ENCODE measurements around the gene IRGQ.

IRGQ gene

DNA sequence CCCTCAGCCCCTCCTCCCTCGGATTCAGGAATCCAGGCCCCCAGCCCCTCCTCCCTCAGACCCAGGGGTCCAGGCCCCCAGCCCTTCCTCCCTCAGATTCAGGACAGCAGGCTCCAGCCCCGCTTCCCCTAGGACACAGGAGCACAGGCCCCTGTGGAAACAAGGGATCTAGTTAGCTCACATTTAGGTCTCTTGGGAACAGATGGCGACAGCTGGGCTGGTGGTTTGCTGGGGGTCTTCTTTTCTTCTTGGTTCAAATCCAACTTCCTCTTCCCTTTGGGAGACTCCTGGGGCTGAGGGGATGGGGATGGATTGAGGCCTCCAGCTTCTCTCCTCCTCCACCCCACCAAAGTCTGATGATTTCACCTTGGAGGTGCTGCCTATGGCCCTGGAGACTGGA, 43.3 kb downstream of the IRGQ start:
- TF ChIP-seq GATA3 (IDR thresholded peaks at IDR 0.05; ENCODE audit: low read depth, low read length) (no peak), GATA2 (IDR thresholded peaks at IDR 0.05; ENCODE audit: low read depth, low read length) (no peak)

DNA sequence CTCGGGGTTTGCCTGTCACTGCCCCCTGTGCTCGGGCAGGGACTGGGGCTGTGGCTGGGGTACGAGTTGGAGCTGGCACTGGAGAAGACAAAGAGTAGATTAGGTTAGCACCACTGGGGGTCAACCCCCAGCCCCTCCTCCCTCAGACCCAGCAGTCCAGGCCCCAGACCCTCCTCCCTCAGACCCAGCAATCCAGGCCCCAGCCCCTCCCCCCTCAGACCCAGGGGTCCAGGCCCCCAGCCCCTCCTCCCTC, 43.8 kb downstream of the IRGQ start:
- no peak for TF ChIP-seq GATA2 (IDR thresholded peaks at IDR 0.05; ENCODE audit: low read depth, low read length)
- TF ChIP-seq GATA3 (IDR thresholded peaks at IDR 0.05; ENCODE audit: low read depth, low read length) = no peak

DNA sequence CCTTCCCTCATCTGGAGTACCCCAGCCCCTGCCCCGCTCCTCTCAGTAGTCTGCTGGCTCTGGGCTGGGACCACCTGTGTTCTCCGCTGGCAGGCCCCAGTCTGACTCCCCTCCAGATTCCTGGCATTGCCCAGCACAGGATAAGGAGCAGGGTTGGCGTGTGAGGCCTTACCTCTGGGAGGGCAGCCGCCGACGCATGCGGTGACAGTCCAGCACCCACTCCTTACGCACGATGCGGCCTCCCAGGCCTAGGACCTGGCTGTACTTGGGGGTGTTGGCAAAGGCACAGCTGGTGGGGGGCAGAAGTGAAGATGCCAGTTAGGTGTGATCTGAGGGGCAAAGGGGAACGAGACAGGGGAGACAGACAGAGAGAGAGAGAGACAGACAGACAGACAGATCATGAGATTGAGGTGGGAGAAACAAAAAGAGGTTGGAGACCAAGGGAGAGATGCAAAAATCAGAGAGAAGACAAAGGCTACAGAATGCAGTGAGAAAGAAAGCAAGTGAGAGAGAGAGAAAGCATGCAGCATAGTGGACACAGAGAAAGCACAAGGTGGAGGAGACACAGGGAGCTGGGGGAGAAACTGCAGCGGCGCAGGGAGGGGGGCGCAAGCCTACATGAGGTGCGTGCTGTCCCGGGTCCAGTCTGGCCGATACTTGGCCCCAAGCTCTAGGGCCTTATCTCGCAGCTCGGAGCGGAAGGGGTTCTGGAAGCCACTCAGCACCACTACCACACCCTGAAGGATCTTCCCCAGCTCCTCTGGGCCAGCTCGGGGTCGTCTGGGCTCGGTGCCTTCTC, 44.3 kb downstream of the IRGQ start:
- no peak for TF ChIP-seq GATA3 (IDR thresholded peaks at IDR 0.05; ENCODE audit: low read depth, low read length)
- no peak for TF ChIP-seq GATA2 (IDR thresholded peaks at IDR 0.05; ENCODE audit: low read depth, low read length)

DNA sequence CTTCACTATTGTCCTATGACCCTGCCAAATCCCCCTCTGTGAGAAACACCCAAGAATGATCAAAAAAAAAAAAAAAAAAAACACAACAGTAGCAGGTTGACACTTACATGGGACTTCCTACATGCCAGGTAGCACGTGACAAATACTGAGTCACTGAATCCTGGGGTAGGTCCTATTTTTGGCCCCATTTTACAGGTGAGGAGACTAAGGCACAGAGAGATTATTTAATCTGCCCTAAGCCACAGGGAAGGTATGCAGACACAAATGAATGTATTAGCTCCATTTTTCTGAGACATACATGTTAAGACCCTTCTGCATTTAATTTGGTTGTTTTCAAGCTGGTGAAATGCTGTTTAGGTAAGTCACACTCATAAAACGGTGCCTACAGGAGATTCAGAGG, 47.2 kb downstream of the IRGQ start:
- TF ChIP-seq GATA2 (IDR thresholded peaks at IDR 0.05; ENCODE audit: low read depth, low read length) (no peak), GATA3 (IDR thresholded peaks at IDR 0.05; ENCODE audit: low read depth, low read length) (no peak)

DNA sequence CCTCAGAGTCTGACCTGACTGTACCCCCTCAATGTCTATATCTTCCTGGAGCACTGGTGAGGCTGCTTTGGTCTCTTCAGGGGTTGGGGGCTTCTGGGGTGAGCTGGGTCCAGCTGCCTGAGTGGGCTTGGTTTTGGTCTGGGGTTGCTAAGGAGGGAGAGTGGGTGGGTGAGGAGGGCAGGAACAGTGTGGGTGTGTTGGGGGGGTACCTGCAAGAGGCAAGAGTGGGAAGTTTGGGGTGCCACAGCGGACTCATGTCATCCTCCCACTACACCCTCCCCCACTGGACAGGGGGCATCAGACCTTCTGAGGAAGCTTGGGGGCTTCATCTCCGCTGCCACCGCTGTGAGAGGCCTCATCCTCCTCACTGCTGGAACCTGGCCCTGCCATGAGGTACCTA, 49.4 kb downstream of the IRGQ start:
- no peak for TF ChIP-seq GATA3 (IDR thresholded peaks at IDR 0.05; ENCODE audit: low read depth, low read length)
- no peak for TF ChIP-seq GATA2 (IDR thresholded peaks at IDR 0.05; ENCODE audit: low read depth, low read length)

DNA sequence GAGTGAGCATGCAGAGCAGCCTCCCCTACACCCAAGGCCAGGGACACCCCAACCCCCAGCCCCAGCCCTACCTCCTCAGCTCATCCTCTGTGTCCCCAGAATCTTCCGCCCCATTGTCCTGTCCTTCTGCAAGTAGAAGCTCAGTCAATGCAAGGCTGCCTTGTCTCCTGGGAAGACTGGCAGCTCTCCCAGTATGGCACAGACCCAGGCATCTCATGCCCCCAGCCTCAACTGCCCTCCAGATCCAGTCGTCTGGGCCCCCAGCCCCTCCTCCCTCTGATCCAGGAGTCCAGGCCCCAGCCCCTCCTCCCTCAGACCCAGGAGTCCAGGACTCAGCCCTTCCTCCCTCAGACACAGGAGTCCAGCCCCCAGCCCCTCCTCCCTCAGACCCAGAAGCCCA, 50.0 kb downstream of the IRGQ start:
- TF ChIP-seq GATA2 (IDR thresholded peaks at IDR 0.05; ENCODE audit: low read depth, low read length) = no peak
- TF ChIP-seq GATA3 (IDR thresholded peaks at IDR 0.05; ENCODE audit: low read depth, low read length) = no peak

DNA sequence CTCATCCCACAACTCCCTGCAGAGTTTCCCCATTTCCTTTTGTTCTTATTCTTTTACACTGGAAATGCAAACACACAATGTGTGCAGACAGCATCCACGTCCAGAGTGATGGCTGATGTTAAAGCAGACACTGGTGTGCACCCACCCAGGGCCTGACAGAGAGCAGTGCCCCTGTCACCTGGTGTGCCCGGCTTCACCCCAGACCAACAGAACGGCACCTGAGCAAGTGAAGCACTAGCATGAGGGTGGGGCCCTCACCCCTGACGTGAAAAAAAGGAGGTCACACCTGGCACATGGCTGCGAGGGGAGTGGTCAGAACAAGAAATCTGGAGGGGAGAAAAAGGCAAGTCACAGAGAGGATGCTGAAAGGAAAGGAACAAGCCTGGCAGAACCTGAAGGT, 50.7 kb downstream of the IRGQ start:
- TF ChIP-seq GATA3 (IDR thresholded peaks at IDR 0.05; ENCODE audit: low read depth, low read length) (no peak), GATA2 (IDR thresholded peaks at IDR 0.05; ENCODE audit: low read depth, low read length) (no peak)

DNA sequence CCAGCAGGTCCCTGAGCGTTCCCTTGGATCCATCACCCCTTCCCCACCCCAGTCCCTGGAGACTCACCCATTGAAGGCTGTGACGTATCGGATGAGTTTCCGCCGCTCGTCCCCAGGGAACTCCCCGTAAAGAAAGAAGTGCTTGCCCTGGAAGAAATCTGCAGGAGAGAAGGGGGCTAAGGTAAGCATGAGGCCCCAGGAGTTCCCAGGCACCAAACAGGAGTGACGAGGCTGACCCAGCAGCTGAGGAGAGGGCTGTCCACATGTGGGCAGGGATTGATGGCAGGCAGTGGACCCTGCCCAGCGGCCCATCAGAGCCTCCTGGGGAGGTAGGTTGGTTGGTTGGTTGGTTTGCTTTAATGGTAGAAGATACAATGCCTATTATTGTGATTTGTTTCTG, 51.9 kb downstream of the IRGQ start:
- TF ChIP-seq GATA3 (IDR thresholded peaks at IDR 0.05; ENCODE audit: low read depth, low read length) = no peak
- TF ChIP-seq GATA2 (IDR thresholded peaks at IDR 0.05; ENCODE audit: low read depth, low read length) = no peak

DNA sequence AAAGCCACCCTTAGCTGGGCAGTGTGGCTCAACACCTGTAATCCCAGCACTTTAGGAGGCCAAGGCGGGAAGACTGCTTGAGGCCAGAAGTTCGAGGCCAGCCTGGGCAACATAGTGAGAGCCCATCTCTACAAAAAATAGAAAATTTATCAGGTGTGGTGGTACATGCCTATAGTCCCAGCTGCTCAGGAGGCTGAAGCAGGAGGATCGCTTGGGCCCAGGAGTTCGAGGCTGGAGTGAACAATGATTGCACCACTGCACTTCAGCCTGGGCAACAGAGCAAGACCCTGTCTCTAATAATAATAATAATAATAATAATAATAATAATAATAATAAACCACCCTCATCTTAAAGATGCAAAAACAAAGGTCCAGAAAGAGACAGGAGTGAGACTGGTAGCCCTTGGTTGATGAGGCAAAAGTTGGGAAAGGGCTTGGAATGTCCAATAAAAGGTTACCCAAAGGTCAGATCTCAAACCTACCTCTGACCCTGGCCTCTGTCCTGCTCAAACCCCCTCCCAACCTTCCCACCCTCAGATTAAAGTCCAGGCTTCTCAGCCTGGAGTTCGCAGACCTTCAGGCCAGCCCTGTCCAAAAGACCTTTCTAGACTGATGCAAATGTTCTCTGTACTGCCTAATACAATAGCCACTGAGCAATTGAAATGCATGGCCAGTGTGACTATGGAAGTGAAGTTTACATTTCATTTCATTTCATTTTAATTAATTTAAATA, 53.8 kb downstream of the IRGQ start:
- TF ChIP-seq GATA2 (IDR thresholded peaks at IDR 0.05; ENCODE audit: low read depth, low read length) = no peak
- TF ChIP-seq GATA3 (IDR thresholded peaks at IDR 0.05; ENCODE audit: low read depth, low read length) = no peak

DNA sequence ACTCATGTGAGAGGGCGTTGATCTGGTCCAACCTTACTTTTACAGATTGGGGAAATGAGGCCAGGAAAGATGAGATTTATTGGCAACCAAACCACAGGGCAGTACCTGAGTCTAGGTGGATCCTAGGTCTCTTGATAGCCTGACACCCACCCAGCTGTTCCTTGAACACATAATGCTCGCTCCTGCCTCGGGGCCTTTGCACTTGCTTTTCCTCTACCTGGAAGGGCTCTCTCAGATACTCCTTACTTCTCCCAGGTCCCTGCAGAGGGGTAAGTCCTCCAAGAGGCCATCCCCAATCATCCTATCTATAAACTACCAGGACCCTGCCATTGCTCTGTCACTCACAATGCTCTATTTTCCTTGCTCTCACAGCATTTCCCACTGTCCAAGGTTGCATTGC, 55.6 kb downstream of the IRGQ start:
- TF ChIP-seq GATA3 (IDR thresholded peaks at IDR 0.05; ENCODE audit: low read depth, low read length) (no peak), GATA2 (IDR thresholded peaks at IDR 0.05; ENCODE audit: low read depth, low read length) (no peak)

DNA sequence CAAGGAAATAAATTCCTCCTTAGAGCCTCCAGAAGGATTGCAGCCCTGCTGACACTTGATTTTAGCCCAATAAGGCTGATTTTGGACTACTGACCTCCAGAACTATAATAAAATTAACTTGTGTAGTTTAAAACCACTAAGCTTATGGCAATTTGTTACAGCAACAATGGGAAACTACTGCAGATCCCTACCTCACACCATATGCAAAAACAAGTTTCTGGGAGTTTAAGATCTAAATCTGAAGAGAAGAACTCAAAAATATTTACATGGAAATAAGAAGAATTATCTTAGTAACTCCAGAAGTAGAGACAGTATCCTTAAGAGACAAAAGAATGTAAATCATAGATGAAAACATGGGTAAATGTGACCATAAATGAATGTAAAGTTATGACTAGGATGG, 57.0 kb downstream of the IRGQ start:
- no peak for TF ChIP-seq GATA3 (IDR thresholded peaks at IDR 0.05; ENCODE audit: low read depth, low read length)
- TF ChIP-seq GATA2 (IDR thresholded peaks at IDR 0.05; ENCODE audit: low read depth, low read length) = no peak

DNA sequence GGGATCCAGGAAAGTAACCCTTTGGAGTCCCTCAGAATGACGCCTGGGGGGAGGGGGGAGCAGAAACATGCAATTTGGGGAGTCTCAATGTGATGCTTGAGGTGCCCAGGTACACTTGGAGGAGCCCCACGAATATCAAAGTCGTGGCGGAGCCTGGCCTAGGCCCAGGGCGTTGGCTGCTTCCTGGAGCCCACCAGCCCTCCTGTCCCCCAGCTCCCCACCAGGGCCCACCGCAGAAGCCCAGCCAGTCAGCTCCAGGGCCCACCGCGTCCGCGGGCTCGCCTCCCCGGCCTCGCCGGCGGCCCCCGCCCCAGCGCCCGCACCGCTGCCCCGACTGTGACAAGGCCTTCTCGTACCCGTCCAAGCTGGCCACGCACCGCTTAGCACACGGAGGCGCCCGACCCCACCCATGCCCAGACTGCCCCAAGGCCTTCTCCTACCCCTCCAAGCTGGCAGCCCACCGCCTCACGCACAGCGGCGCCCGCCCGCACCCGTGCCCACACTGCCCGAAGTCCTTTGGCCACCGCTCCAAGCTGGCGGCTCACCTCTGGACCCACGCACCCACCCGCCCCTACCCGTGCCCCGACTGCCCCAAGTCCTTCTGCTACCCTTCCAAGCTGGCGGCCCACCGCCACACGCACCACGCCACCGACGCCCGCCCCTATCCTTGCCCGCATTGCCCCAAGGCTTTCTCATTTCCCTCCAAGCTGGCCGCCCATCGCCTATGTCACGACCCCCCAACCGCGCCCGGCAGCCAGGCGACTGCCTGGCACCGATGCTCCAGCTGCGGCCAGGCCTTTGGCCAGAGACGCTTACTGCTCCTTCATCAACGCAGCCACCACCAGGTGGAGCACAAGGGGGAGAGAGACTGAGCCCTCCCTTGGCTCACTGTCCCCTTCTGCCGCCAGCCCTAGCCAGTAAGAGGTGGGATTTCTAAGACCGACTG, 60.8 kb downstream of the IRGQ start:
- no peak for TF ChIP-seq GATA3 (IDR thresholded peaks at IDR 0.05; ENCODE audit: low read depth, low read length)
- TF ChIP-seq GATA2 (IDR thresholded peaks at IDR 0.05; ENCODE audit: low read depth, low read length) = no peak

Data from SH-SY5Y (cell line).